PC-3 (cell line): Measurements from ENCODE around the gene PXT1. TPM values are rescaled to one million over a fixed set of nuclear protein-coding genes. Genes with fewer than 3 reads are reported as not detected.

Source experiments
- ATAC-seq: fragments of 200-7000 bp; cut with Tn5 transposase; 2 replicates; pipeline ENCODE4 v1.9.1; 2020; ENCODE audit warnings: mild to moderate bottlenecking, moderate library complexity
- BruUV-seq: library from RNA; stranded (reverse); fragments of 400-500 nt; replicated peaks from 2 replicates; lab custom pipeline; 2021; lab: Mats Ljungman, UMichigan
- CTCF ChIA-PET: fragments of 300-600 bp; sonication (Branson Sonifier 250); formaldehyde crosslinking; loops from one replicate; lab custom pipeline; 2022; ENCODE audit warnings: antibody characterized with exemption; lab: Charles Lee
- POLR2A ChIA-PET: fragments of 300-600 bp; sonication (Branson Sonifier 250); formaldehyde crosslinking; loops from one replicate; lab custom pipeline; 2022; ENCODE audit warnings: antibody characterized with exemption; ENCODE audit not compliant: unreplicated experiment; lab: Charles Lee
- DNase-seq: peaks from one replicate; pipeline ENCODE4 v3.0.0-alpha.2; 2015
- H2AFZ ChIP-seq: fragments of 300-600 bp; sonication (generic); 2 replicates; pipeline ENCODE4 v1.6.0; 2016; ENCODE audit warnings: antibody characterized with exemption, low read length
- H3F3A ChIP-seq: fragments of 300-600 bp; sonication (generic); one replicate; pipeline ENCODE4 v1.6.0; 2017; ENCODE audit warnings: antibody characterized with exemption, low read length, control low read depth, mild to moderate bottlenecking; ENCODE audit not compliant: unreplicated experiment
- H3K27ac ChIP-seq: fragments of 300-600 bp; sonication (generic); 2 replicates; pipeline ENCODE4 v1.5.1; 2016; ENCODE audit warnings: mild to moderate bottlenecking, low read length
- H3K27me3 ChIP-seq: fragments of 300-600 bp; sonication (generic); 2 replicates; pipeline ENCODE4 v1.6.1; 2016; ENCODE audit warnings: low read length, mixed read lengths
- H3K36me3 ChIP-seq: fragments of 300-600 bp; sonication (generic); 2 replicates; pipeline ENCODE4 v1.6.1; 2016; ENCODE audit warnings: low read depth, mixed run types, low read length, mixed read lengths
- H3K4me1 ChIP-seq: fragments of 300-600 bp; sonication (generic); 2 replicates; pipeline ENCODE4 v1.5.1; 2016; ENCODE audit warnings: low read length; ENCODE audit not compliant: insufficient read depth
- H3K4me2 ChIP-seq: fragments of 300-600 bp; sonication (generic); 2 replicates; pipeline ENCODE4 v1.6.0; 2016; ENCODE audit warnings: low read length
- H3K4me3 ChIP-seq: fragments of 300-600 bp; sonication (generic); 2 replicates; pipeline ENCODE4 v1.5.1; 2016; ENCODE audit warnings: mild to moderate bottlenecking, low read length, mixed read lengths
- H3K79me2 ChIP-seq: fragments of 300-600 bp; sonication (generic); 2 replicates; pipeline ENCODE4 v1.6.1; 2017; ENCODE audit warnings: low read length, mixed read lengths
- H3K9ac ChIP-seq: fragments of 300-600 bp; sonication (generic); 2 replicates; pipeline ENCODE4 v1.6.0; 2016; ENCODE audit warnings: mild to moderate bottlenecking, low read length
- H3K9me2 ChIP-seq: fragments of 300-600 bp; sonication (generic); replicated peaks from 2 replicates; pipeline ENCODE4 v1.6.1; 2016; ENCODE audit warnings: mixed run types, low read length, mixed read lengths
- H3K9me3 ChIP-seq: fragments of 300-600 bp; sonication (generic); 2 replicates; pipeline ENCODE4 v1.6.1; 2016; ENCODE audit warnings: low read length, mixed read lengths
- H4K20me1 ChIP-seq: fragments of 300-600 bp; sonication (generic); 2 replicates; pipeline ENCODE4 v1.6.1; 2016; ENCODE audit warnings: low read length, mixed read lengths
- CTCF ChIP-seq: fragments of 300-600 bp; sonication (generic); conservative IDR thresholded peaks from 2 replicates; pipeline ENCODE4 v1.5.1; 2017; ENCODE audit warnings: antibody characterized with exemption, low read depth, mild to moderate bottlenecking, low read length
- EZH2 ChIP-seq: fragments of 300-600 bp; sonication (generic); IDR thresholded peaks from one replicate; pipeline ENCODE4 v1.6.1; 2017; ENCODE audit warnings: antibody characterized with exemption, mild to moderate bottlenecking, low read length; ENCODE audit not compliant: unreplicated experiment
- EZH2phosphoT487 ChIP-seq: fragments of 300-600 bp; sonication (generic); IDR thresholded peaks from 2 replicates; pipeline ENCODE4 v1.6.1; 2018; ENCODE audit warnings: mild to moderate bottlenecking, antibody characterized with exemption, low read length, borderline replicate concordance
- intact Hi-C: fragments of 100-400 bp; cut with micrococcal nuclease; formaldehyde crosslinking; loops from 2 replicates; pipeline ENCODE4 v1.9.0; 2023
- total RNA-seq: library from RNA; depleted of rRNA; stranded (reverse); fragments of >200 nt; gene quantifications from 2 replicates; pipeline ENCODE4 v1.2.3, GENCODE V29; 2014

The PXT1 gene
- total RNA-seq, 1 experiment from 2014 or later, result not detected

GRCh38 chr6:36382976-36383375, 59.7 kb downstream of the PXT1 start:
- CTCF ChIA-PET, result no interaction called here
- ATAC-seq (no peak), DNase-seq (no peak)
- intact Hi-C loops, result no loop called here
- Histone ChIP-seq H3K27ac (no peak overlapping the region), H3K9ac (no peak overlapping the region), H3K9me2 (no peaks in the 10 kb centered on the region), H3K4me2 (no peak overlapping the region), H3K79me2 (no peaks in the 10 kb centered on the region), H2AFZ (no peak overlapping the region), H3K27me3 (peaks cover 19% of the 10 kb centered on the region), H3K9me3 (no peaks in the 10 kb centered on the region), H3K4me3 (no peak overlapping the region), H3K36me3 (no peaks in the 10 kb centered on the region), H3K4me1 (peaks cover 12% of the 10 kb centered on the region), H3F3A (no peaks in the 10 kb centered on the region), H4K20me1 (no peaks in the 10 kb centered on the region)
- BruUV-seq, result no TSS peak
- POLR2A ChIA-PET, result no interaction called here
- TF ChIP-seq EZH2 (no peak), CTCF (no peak), EZH2phosphoT487 (no peak)

- Histone ChIP-seq H3K9ac (no peak overlapping the region), H4K20me1 (no peaks in the 10 kb centered on the region), H2AFZ (no peak overlapping the region), H3K4me3 (no peak overlapping the region), H3F3A (no peaks in the 10 kb centered on the region), H3K27me3 (peaks cover 7% of the 10 kb centered on the region), H3K9me2 (no peaks in the 10 kb centered on the region), H3K4me2 (no peak overlapping the region), H3K79me2 (no peaks in the 10 kb centered on the region), H3K4me1 (peaks cover 12% of the 10 kb centered on the region), H3K9me3 (no peaks in the 10 kb centered on the region), H3K36me3 (no peaks in the 10 kb centered on the region), H3K27ac (no peak overlapping the region)
- intact Hi-C loops, result no loop called here
- POLR2A ChIA-PET, result no interaction called here
- TF ChIP-seq EZH2 (no peak), CTCF (no peak), EZH2phosphoT487 (no peak)
- CTCF ChIA-PET, result no interaction called here
- ATAC-seq (no peak), DNase-seq (no peak)
- no TSS peak for BruUV-seq
Measured at GRCh38 chr6:36381502-36382389, 60.9 kb downstream of the PXT1 start.

- Histone ChIP-seq H3K27ac (no peak overlapping the region), H3K9ac (no peak overlapping the region), H3K9me2 (no peaks in the 10 kb centered on the region), H4K20me1 (no peaks in the 10 kb centered on the region), H3K79me2 (no peaks in the 10 kb centered on the region), H3F3A (no peaks in the 10 kb centered on the region), H3K4me2 (no peak overlapping the region), H3K27me3 (no peaks in the 10 kb centered on the region), H3K9me3 (no peaks in the 10 kb centered on the region), H2AFZ (no peak overlapping the region), H3K4me1 (peaks cover 12% of the 10 kb centered on the region), H3K36me3 (no peaks in the 10 kb centered on the region), H3K4me3 (no peak overlapping the region)
- DNase-seq (no peak), ATAC-seq (no peak)
- intact Hi-C loops, result no loop called here
- BruUV-seq, result no TSS peak
- no peak for TF ChIP-seq CTCF
- TF ChIP-seq EZH2phosphoT487, result no peak
- TF ChIP-seq EZH2, result no peak
- POLR2A ChIA-PET, result no interaction called here
- CTCF ChIA-PET, result no interaction called here
Measured at GRCh38 chr6:36380166-36380565, 62.5 kb downstream of the PXT1 start.
